ENCODE measurements around the gene UBE2E2. TPM values are rescaled to one million over a fixed set of nuclear protein-coding genes. Genes with fewer than 3 reads are reported as not detected.

UBE2E2 gene
- total and polyA plus RNA-seq, 2 donors (not counting 1 experiment from before 2014, with no cell fraction given): 16.0 to 45.0 TPM

DNA sequence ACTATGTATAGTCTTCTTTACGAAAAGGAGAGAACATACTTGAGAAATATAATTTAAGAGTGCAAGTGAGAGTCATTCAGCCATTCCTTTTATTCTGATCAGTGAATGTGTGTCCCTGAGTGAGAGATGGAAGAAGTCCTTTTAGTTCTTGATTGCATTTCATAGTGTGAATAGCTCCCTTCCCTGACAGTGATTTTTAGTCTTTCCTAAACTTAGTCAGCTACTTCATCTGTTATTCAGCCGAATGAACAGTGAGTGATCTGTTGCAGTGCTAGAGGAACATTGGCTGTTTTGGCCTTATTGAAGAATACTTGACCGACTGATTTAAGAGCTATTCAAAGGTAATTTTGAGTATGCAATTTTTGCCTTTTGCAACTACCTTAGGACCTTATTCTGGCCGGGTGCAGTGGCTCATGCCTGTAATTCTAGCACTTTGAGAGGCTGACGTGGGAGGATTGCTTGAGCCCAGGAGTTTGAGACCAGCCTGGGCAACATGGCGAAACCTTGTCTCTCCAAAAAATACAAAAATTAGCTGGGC is 45.5 kb downstream of the UBE2E2 start:
- DNase-seq: no peak
- peaks cover 3 to 10% of the 10 kb centered on the region in 2 donors for H3K4me1 ChIP-seq (ENCODE audit: control insufficient read depth in 2 of 2, insufficient read depth in 2 of 2, low read length in 2 of 2)
- peaks cover 50% of the 10 kb centered on the region for H3K4me1 Mint-ChIP-seq
- H3K9me3 ChIP-seq (ENCODE audit: control extremely low read depth in 1 of 3, control insufficient read depth in 2 of 3, insufficient read depth in 1 of 3, low read length in 2 of 3): peaks cover 0 to 3% (median 0%) of the 10 kb centered on the region in 3 donors
- no peak overlapping the region for H3K27ac ChIP-seq (ENCODE audit: low read length in 2 of 2)
- H3K9me3 Mint-ChIP-seq (ENCODE audit: insufficient read depth): no peaks in the 10 kb centered on the region
- H3K79me2 ChIP-seq (ENCODE audit: control insufficient read depth, insufficient read depth, low read length): peaks cover 95% of the 10 kb centered on the region
- no peak overlapping the region for H3K4me3 ChIP-seq (ENCODE audit: control extremely low read depth in 1 of 5, extremely low read depth in 1 of 5, insufficient read depth in 1 of 5, low read depth in 2 of 5, low read length in 4 of 5)
- H3K27me3 Mint-ChIP-seq: no peaks in the 10 kb centered on the region
- POLR2A ChIA-PET: no interaction called here
- 95% methylated on average over 2 of the region's 6 CpGs for WGBS (ENCODE audit: insufficient coverage)
- H3K9ac ChIP-seq (ENCODE audit: low read length): no peak overlapping the region
- H3K4me3 Mint-ChIP-seq: no peak overlapping the region
- CTCF ChIA-PET: no interaction called here
- peaks cover 52% of the 10 kb centered on the region for H4K20me1 ChIP-seq (ENCODE audit: control insufficient read depth, insufficient read depth, low read length, poor library complexity, severe bottlenecking)
- H2AFZ ChIP-seq (ENCODE audit: insufficient read depth, low read depth, low read length, poor library complexity, severe bottlenecking): no peak overlapping the region
- H3K36me3 ChIP-seq (replicated peaks in 1 of 2; ENCODE audit: control extremely low read depth in 1 of 2, control insufficient read depth in 1 of 2, extremely low read depth in 1 of 2, insufficient read depth in 2 of 2, low read length in 1 of 2): no peaks in the 10 kb centered on the region
- ATAC-seq (ENCODE audit: low read depth): no peak
- intact Hi-C loops (cut with micrococcal nuclease): no loop called here
- H3K4me2 ChIP-seq (replicated peaks; ENCODE audit: low read depth, low read length, poor library complexity, severe bottlenecking): no peak overlapping the region
- H3K27me3 ChIP-seq (replicated peaks in 1 of 4; ENCODE audit: control extremely low read depth in 1 of 4, control insufficient read depth in 3 of 4, insufficient read depth in 4 of 4, low read length in 3 of 4): no peaks in the 10 kb centered on the region
- TF ChIP-seq EZH2 (IDR thresholded peaks at IDR 0.05; ENCODE audit: borderline replicate concordance, insufficient read depth, low read depth, low read length, poor library complexity, severe bottlenecking): no peak
- TF ChIP-seq, protein P1, sequence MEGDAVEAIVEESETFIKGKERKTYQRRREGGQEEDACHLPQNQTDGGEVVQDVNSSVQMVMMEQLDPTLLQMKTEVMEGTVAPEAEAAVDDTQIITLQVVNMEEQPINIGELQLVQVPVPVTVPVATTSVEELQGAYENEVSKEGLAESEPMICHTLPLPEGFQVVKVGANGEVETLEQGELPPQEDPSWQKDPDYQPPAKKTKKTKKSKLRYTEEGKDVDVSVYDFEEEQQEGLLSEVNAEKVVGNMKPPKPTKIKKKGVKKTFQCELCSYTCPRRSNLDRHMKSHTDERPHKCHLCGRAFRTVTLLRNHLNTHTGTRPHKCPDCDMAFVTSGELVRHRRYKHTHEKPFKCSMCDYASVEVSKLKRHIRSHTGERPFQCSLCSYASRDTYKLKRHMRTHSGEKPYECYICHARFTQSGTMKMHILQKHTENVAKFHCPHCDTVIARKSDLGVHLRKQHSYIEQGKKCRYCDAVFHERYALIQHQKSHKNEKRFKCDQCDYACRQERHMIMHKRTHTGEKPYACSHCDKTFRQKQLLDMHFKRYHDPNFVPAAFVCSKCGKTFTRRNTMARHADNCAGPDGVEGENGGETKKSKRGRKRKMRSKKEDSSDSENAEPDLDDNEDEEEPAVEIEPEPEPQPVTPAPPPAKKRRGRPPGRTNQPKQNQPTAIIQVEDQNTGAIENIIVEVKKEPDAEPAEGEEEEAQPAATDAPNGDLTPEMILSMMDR (IDR thresholded peaks at IDR 0.05): no peak
- H3K27ac Mint-ChIP-seq: no peak overlapping the region

DNA sequence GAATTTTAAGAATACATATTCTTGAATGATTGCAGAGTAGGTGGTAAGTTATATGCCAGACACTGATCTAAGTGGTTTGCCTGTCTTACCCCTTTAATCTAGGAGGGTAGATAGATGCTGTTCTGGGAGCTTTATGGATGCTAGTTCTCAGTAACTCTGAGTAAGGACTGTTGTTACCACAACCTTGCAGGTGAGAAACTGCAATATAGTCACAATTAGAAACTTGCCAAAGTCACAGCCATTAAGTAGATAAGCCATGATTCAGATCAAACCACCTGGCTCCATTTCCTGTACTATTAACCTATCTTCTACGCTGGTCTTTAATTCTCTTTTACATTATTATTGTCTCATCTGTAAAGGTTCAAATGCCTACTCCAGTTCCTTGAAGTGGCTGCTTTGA is 46.8 kb downstream of the UBE2E2 start:
- WGBS (ENCODE audit: insufficient coverage): no CpG with 5 or more reads among the region's 1 CpG
- Mint-ChIP-seq H3K27ac (no peak overlapping the region), H3K4me3 (no peak overlapping the region), H3K4me1 (peaks cover 57% of the 10 kb centered on the region), H3K9me3 (ENCODE audit: insufficient read depth) (no peaks in the 10 kb centered on the region), H3K27me3 (no peaks in the 10 kb centered on the region)
- Histone ChIP-seq H3K27me3 (replicated peaks in 1 of 4; ENCODE audit: control extremely low read depth in 1 of 4, control insufficient read depth in 3 of 4, insufficient read depth in 4 of 4, low read length in 3 of 4) (no peaks in the 10 kb centered on the region), H3K4me1 (ENCODE audit: control insufficient read depth in 2 of 2, insufficient read depth in 2 of 2, low read length in 2 of 2) (peaks cover 13 to 20% of the 10 kb centered on the region in 2 donors), H3K9ac (ENCODE audit: low read length) (no peak overlapping the region), H3K9me3 (ENCODE audit: control extremely low read depth in 1 of 3, control insufficient read depth in 2 of 3, insufficient read depth in 1 of 3, low read length in 2 of 3) (peaks cover 0 to 3% (median 0%) of the 10 kb centered on the region in 3 donors), H3K36me3 (replicated peaks in 1 of 2; ENCODE audit: control extremely low read depth in 1 of 2, control insufficient read depth in 1 of 2, extremely low read depth in 1 of 2, insufficient read depth in 2 of 2, low read length in 1 of 2) (no peaks in the 10 kb centered on the region), H3K27ac (ENCODE audit: low read length in 2 of 2) (no peak overlapping the region), H4K20me1 (ENCODE audit: control insufficient read depth, insufficient read depth, low read length, poor library complexity, severe bottlenecking) (peaks cover 54% of the 10 kb centered on the region), H2AFZ (ENCODE audit: insufficient read depth, low read depth, low read length, poor library complexity, severe bottlenecking) (no peak overlapping the region), H3K4me2 (replicated peaks; ENCODE audit: low read depth, low read length, poor library complexity, severe bottlenecking) (no peak overlapping the region), H3K4me3 (ENCODE audit: control extremely low read depth in 1 of 5, extremely low read depth in 1 of 5, insufficient read depth in 1 of 5, low read depth in 2 of 5, low read length in 4 of 5) (no peak overlapping the region), H3K79me2 (ENCODE audit: control insufficient read depth, insufficient read depth, low read length) (peaks cover 95% of the 10 kb centered on the region)
- POLR2A ChIA-PET: no interaction called here
- no peak for ATAC-seq (ENCODE audit: low read depth)
- TF ChIP-seq, protein P1 (IDR thresholded peaks at IDR 0.05): no peak
- no peak for TF ChIP-seq EZH2 (IDR thresholded peaks at IDR 0.05; ENCODE audit: borderline replicate concordance, insufficient read depth, low read depth, low read length, poor library complexity, severe bottlenecking)
- intact Hi-C loops (cut with micrococcal nuclease): no loop called here
- no peak for DNase-seq
- CTCF ChIA-PET: no interaction called here

Measured in B cell (primary cell).